AG10803 (cell line): ENCODE data around the gene CARD8.

Experiments
- DNase-seq: peaks from one replicate; pipeline ENCODE4 v3.0.0; 2010; ENCODE audit warnings: low read depth
- H3K4me3 ChIP-seq: 2 replicates; pipeline ENCODE4 v1.5.1; 2011; ENCODE audit warnings: mild to moderate bottlenecking, low read length, control low read depth
- CTCF ChIP-seq: conservative IDR thresholded peaks from 2 replicates; pipeline ENCODE4 v1.5.1; 2011; ENCODE audit warnings: mild to moderate bottlenecking, low read length, control low read depth, inconsistent platforms

Gene CARD8

GRCh38 chr19:48194041-48194843 lies 61.5 kb downstream of the CARD8 start:
- DNase-seq, result no peak
- TF ChIP-seq CTCF, result peak; percentile 57
- H3K4me3 ChIP-seq, result no peak overlapping the region

GRCh38 chr19:48192750-48193149 lies 63.0 kb downstream of the CARD8 start:
- TF ChIP-seq CTCF, result no peak
- H3K4me3 ChIP-seq, result no peak overlapping the region
- no peak for DNase-seq

- TF ChIP-seq CTCF, result no peak
- no peak overlapping the region for H3K4me3 ChIP-seq
- no peak for DNase-seq
These were observed 64.8 kb downstream of the CARD8 start for GRCh38 chr19:48190885-48191284.

- TF ChIP-seq CTCF, result no peak
- DNase-seq, result no peak
- H3K4me3 ChIP-seq, result no peak overlapping the region
These were observed 65.3 kb downstream of the CARD8 start for GRCh38 chr19:48190288-48190884.

GRCh38 chr19:48186541-48186991 lies 69.1 kb downstream of the CARD8 start:
- TF ChIP-seq CTCF, result no peak
- DNase-seq, result no peak
- no peak overlapping the region for H3K4me3 ChIP-seq

GRCh38 chr19:48186015-48186414 lies 69.7 kb downstream of the CARD8 start:
- TF ChIP-seq CTCF, result no peak
- no peak for DNase-seq
- no peak overlapping the region for H3K4me3 ChIP-seq

- no peak for TF ChIP-seq CTCF
- DNase-seq, result no peak
- H3K4me3 ChIP-seq, result no peak overlapping the region
These were observed 72.4 kb downstream of the CARD8 start for GRCh38 chr19:48183356-48183755.
